ENCODE data around the gene NLRP9. TPM values are rescaled to one million over a fixed set of nuclear protein-coding genes. Genes with fewer than 3 reads are reported as not detected.

The NLRP9 gene
- total RNA-seq, 1 donor = not detected

DNA sequence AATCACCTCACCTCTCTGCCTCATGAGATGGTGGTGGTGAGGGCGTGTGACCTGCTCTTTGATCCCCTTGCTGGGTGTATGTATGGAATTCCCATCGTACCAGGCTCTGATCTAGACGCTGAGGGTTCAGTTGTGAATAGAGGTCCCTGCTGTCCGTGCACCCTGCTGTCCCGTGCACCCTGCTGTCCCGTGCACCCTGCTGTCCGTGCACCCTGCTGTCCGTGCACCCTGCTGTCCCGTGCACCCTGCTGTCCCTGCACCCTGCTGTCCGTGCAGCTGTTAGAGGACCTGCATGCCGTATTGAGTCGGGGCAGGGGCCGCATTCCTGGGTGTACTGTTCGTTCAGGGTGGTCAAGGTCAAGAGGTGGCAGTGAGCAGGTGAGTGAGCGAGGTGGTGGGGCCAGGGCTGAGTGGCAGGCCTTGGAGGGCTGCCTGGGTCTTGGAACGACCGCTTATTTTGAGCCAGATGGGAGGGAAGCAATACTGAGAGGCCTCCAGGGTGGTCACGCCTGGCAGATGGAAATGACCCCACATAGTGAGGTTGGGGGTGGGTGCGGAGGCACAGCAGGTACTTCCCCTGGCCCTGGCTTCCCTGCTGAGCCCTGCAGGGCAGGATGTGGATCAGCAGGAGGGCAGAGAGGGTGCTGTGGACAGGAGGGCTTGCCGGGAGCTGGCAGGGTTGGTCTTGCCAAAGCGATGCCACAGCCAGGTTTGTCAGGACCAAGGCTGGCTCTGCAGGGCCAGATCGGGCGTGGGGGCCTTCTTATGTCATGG lies 67.7 kb downstream of the NLRP9 start:
- H2AFZ ChIP-seq (ENCODE audit: low read length) = no peak overlapping the region
- H3K27ac ChIP-seq (ENCODE audit: low read depth, low read length) = no peak overlapping the region
- H4K20me1 ChIP-seq (ENCODE audit: insufficient read depth, low read length) = peaks cover 73% of the 10 kb centered on the region
- DNase-seq (ENCODE audit: insufficient read length, low spot score, missing footprints) = peak; percentile 92
- H3K4me1 ChIP-seq (ENCODE audit: insufficient read depth, low read length) = peaks cover 14% of the 10 kb centered on the region
- H3K79me2 ChIP-seq (ENCODE audit: insufficient read depth, low read length) = peaks cover 85% of the 10 kb centered on the region
- H3K9me3 ChIP-seq (ENCODE audit: low read depth, low read length) = no peaks in the 10 kb centered on the region
- peaks cover 42% of the 10 kb centered on the region for H3K36me3 ChIP-seq (ENCODE audit: insufficient read depth, low read length)
- H3K4me2 ChIP-seq (ENCODE audit: insufficient read depth, low read length) = no peak overlapping the region
- TF ChIP-seq, protein P1, sequence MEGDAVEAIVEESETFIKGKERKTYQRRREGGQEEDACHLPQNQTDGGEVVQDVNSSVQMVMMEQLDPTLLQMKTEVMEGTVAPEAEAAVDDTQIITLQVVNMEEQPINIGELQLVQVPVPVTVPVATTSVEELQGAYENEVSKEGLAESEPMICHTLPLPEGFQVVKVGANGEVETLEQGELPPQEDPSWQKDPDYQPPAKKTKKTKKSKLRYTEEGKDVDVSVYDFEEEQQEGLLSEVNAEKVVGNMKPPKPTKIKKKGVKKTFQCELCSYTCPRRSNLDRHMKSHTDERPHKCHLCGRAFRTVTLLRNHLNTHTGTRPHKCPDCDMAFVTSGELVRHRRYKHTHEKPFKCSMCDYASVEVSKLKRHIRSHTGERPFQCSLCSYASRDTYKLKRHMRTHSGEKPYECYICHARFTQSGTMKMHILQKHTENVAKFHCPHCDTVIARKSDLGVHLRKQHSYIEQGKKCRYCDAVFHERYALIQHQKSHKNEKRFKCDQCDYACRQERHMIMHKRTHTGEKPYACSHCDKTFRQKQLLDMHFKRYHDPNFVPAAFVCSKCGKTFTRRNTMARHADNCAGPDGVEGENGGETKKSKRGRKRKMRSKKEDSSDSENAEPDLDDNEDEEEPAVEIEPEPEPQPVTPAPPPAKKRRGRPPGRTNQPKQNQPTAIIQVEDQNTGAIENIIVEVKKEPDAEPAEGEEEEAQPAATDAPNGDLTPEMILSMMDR (IDR thresholded peaks at IDR 0.05; ENCODE audit: extremely low read depth, low read depth, low read length) = no peak
- no peaks in the 10 kb centered on the region for H3K27me3 ChIP-seq (ENCODE audit: insufficient read depth, low read length)
- no peak overlapping the region for H3K4me3 ChIP-seq (ENCODE audit: insufficient read depth, low read length)

DNA sequence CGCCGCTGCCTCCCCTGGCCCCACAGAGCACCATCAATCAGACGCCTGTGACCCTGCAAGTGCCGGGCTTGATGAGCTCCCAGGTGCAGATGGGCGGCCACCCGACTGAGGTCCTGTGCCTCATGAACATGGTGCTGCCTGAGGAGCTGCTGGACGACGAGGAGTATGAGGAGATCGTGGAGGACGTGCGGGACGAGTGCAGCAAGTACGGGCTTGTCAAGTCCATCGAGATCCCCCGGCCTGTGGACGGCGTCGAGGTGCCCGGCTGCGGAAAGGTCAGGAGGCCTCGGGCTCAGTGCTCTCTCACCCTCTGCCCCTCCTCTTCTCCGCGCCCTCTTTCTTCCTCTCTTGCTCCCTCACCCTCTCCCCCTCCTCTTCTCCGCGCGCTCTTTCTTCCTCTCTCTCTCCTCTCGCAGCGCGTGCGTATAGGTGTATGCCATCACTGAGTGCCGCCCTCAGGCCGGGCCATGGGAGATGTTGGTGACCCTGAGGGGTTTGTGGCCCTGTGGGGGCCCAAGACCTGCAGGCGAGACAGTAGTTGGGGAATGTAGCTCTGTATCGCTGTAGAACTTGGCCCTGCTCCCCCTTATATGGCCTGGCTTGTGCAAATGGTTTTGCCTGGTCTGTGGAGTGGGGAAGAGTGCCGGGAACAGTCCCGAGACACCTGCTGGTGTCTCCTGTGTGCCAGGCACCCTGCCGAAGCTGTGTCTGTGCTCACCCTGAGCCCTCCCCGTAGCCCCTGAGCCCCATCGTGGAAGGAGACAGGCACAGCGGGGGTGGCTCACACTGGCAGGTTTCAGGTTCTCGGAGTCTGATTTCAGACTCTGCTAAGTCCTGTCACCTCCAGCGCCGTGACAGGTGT lies 68.6 kb downstream of the NLRP9 start:
- DNase-seq (ENCODE audit: insufficient read length, low spot score, missing footprints) = no peak
- Histone ChIP-seq H3K4me1 (ENCODE audit: insufficient read depth, low read length) (peaks cover 14% of the 10 kb centered on the region), H3K4me3 (ENCODE audit: insufficient read depth, low read length) (no peak overlapping the region), H3K9me3 (ENCODE audit: low read depth, low read length) (no peaks in the 10 kb centered on the region), H4K20me1 (ENCODE audit: insufficient read depth, low read length) (peaks cover 75% of the 10 kb centered on the region), H3K27me3 (ENCODE audit: insufficient read depth, low read length) (no peaks in the 10 kb centered on the region), H3K4me2 (ENCODE audit: insufficient read depth, low read length) (no peak overlapping the region), H3K27ac (ENCODE audit: low read depth, low read length) (no peak overlapping the region), H3K36me3 (ENCODE audit: insufficient read depth, low read length) (peaks cover 46% of the 10 kb centered on the region), H2AFZ (ENCODE audit: low read length) (no peak overlapping the region), H3K79me2 (ENCODE audit: insufficient read depth, low read length) (peaks cover 83% of the 10 kb centered on the region)
- TF ChIP-seq, protein P1 (IDR thresholded peaks at IDR 0.05; ENCODE audit: extremely low read depth, low read depth, low read length) = no peak

DNA sequence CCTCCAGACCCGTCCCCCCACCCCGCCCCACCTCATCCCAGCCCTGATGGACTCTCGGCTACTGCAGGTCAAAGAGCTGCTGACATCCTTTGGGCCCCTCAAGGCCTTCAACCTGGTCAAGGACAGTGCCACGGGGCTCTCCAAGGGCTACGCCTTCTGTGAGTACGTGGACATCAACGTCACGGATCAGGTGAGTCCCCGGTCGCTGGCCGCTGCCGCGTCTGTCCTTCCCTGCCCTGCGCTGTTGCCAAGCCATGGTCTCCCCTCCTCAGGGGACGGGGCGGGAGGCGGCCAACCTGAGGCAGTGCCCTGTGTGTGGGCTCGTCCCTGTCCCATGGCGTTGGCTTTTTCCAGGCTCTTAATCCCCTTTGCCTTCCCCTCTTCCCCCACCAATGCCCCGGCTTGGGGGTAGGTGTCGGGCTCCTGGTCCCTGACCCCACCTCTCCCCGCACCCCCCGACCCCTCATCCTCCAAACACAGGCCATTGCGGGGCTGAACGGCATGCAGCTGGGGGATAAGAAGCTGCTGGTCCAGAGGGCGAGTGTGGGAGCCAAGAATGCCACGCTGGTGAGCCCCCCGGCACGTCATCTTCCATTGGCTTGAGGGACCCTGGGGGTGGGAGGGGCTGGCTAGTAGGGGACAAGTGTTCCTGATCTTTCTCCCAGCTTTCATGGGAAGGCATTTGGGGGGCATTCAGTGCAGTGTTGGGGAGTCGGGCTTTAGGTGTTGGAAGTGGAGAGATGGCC lies 69.4 kb downstream of the NLRP9 start:
- Histone ChIP-seq H2AFZ (ENCODE audit: low read length) (no peak overlapping the region), H3K27ac (ENCODE audit: low read depth, low read length) (no peak overlapping the region), H3K36me3 (ENCODE audit: insufficient read depth, low read length) (peaks cover 54% of the 10 kb centered on the region), H3K4me3 (ENCODE audit: insufficient read depth, low read length) (no peak overlapping the region), H3K79me2 (ENCODE audit: insufficient read depth, low read length) (peaks cover 85% of the 10 kb centered on the region), H3K4me1 (ENCODE audit: insufficient read depth, low read length) (peaks cover 10% of the 10 kb centered on the region), H3K27me3 (ENCODE audit: insufficient read depth, low read length) (no peaks in the 10 kb centered on the region), H3K9me3 (ENCODE audit: low read depth, low read length) (no peaks in the 10 kb centered on the region), H4K20me1 (ENCODE audit: insufficient read depth, low read length) (peaks cover 83% of the 10 kb centered on the region), H3K4me2 (ENCODE audit: insufficient read depth, low read length) (no peak overlapping the region)
- TF ChIP-seq, protein P1 (IDR thresholded peaks at IDR 0.05; ENCODE audit: extremely low read depth, low read depth, low read length) = no peak
- DNase-seq (ENCODE audit: insufficient read length, low spot score, missing footprints) = no peak

All from osteoblast (primary cell).